Dedifferentiated amniotic fluid mesenchymal stem cell (primary cell): ENCODE results near the gene GOLT1A.

Source experiments
- DNase-seq: peaks from one replicate; pipeline ENCODE4 v3.0.0-alpha.2; 2016; ENCODE audit errors: extremely low spot score

Gene GOLT1A, protein sequence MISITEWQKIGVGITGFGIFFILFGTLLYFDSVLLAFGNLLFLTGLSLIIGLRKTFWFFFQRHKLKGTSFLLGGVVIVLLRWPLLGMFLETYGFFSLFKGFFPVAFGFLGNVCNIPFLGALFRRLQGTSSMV

DNA sequence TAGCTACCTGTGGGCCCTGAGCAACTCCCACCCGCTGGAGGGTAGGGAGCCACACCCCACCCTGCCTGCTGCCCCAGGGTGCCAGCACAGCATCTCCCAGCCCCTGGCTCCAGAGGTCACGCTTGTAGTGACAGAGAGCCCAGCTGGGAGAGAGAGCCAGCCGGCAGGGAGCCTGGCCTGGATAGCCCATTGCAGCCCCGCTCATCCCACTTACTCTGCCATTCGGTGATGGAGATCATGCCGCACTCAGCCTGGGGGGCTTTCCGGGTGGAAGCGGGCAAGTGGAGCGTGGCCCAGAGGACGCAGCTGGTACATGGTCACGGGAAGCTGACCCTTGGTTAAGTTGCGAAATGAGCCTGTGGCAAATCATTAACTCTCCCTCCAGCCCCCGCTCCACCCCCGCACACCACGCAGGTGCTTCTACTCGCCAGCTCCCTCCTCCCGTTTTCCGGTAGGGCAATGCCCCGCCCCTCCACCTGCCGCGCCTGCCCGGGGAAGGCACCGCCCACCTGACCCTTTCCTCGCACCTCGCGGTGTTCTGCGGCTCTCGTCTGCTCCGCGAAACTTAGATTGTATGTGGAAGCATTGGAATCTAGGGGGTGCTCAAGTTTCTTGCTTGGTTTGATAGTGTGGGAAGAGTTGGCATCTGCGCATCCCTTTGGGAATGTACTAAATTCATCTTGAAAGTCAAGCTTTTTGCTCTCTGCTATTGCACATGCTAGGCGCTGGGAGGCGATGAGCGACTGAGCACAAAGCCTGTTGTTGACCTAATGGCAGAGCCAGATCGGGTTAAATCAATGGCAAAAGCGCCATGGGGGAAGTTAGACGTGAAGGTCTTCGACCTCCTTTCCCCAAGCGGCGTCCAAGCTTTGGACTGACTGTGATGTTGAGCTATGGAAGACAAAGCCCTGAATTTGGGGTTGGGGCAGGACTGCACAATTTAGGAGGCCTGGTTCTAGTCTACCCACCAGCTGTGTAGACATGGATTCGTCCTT, at the start of gene GOLT1A:
Gene GOLT1A (minus strand): TSS at position 321 of the 995 bp plus-strand sequence. CDS start 82 bp downstream, at position 239.
- peak; percentile 81 for DNase-seq

DNA sequence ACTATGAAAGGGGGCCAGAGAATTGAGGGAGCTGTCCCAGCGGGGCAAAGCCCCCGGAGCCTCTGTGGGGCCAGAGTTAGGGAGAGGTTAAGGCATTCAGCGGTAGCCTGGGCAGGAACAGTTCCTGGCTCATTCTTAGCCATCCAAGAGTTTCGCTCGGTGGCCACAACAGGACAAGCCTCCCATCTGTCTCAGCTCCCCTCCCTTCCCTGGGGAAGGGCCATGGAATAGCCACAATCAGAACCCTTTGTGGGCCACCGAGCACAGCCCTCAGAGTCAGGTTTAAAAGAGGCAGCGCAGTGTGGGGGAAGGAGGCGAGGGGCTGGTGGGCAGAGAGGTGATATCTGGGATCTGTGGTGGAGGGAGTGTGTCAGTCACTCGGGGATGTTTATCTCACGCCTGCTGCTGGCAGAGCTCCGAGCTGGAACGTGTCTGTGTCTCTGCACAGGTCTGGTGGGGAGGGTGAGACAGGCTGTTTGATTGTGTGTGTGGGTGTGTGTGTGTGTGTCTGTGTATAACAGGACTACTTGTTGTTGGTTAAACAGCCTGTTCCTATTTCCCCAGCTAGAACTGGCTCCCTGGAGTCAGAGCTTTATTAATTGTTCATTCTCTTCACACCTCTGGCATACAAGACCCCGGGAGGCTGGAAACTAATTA, 49.6 kb upstream of the GOLT1A start:
- DNase-seq: no peak

DNA sequence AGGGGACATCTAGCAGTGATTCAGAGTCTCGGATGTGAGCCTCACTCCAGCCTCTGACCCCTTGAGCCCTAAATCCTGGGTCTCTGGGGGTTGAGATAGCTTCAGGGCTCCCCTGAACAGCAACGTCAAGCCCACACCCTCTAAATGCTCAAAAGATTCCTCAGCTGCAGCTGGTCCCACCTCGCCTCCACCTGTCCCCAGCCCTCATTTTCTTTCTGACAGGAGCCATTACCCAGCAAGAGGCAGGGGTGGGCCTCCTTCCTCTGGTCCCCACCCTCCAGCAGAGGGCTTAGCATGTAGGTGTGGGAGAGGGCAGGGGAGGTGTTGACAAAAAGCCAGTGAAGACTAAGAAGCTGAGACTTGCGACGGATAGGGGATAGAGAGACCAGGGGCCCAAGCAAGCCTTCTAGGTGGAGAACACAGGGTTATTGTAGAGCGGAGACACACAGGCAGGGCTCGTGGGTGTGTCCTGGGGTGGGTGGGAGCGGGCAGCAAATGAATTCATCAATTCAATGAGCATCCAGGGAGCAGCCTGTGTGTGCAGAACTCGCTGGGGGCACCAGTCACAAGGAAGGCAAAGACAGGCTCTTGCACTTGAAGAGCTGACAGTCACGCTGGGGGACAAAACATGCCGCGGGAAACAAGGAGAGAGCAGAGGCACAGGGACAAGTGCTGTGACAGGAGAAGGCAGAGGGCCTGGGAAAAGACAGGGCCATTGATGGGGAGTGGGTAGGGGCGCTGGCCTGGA, 48.9 kb upstream of the GOLT1A start:
- no peak for DNase-seq

DNA sequence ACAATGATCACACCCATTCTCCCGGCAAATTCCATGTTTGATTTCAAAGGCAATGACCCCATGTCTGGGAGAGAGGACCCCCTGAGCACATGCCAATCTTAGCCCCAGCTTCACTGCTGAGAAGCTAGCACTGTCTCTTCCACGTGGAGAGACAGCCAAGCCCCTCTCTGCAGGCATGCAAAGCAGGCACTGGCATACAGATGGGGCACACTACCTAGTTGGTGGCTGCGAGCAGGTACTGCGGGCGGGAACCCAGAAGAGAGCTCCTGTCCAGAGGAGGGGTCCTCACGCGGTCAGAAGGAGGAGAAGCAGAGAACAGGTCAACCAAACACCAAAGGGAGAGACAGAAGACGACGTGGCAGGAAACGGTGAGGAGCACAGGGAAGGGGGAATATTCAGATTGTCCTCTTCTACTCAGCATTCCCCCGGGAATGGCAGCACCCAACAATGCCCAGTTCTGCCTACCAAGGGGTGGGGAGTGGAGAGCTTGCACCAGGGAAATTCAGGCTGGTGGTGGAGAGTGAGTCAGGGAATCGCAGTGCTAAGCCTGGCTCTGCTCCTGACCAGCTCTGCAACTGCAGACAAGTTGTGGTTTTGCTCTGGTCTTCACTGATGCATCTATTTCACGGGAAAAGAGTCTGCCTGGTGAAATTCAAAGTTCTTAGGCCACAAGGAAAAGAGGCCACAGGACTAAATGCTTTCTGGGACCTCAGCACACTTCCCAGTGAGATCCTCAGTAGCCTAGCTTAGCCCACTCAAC, 48.1 kb upstream of the GOLT1A start:
- DNase-seq: peak; percentile 17

DNA sequence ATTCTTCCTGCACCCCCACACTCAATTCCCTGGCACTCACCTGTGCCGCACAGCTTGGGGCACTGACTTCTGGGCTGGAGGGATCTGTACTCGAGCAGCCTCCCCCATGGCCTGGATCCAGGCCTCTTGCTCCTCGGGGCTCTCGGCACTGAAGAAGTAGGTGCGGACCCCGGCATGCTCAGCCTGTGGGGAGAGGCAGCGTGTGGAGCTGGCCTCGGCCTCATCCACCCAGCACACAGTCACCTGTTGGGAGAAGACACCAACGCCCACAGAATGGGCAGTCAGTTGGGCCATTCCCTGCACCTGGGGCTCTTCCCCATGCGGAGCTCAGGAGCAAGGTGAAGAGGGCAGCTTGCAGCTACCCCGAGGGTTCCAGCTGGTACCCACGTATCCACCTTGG, 47.5 kb upstream of the GOLT1A start:
- DNase-seq: no peak

DNA sequence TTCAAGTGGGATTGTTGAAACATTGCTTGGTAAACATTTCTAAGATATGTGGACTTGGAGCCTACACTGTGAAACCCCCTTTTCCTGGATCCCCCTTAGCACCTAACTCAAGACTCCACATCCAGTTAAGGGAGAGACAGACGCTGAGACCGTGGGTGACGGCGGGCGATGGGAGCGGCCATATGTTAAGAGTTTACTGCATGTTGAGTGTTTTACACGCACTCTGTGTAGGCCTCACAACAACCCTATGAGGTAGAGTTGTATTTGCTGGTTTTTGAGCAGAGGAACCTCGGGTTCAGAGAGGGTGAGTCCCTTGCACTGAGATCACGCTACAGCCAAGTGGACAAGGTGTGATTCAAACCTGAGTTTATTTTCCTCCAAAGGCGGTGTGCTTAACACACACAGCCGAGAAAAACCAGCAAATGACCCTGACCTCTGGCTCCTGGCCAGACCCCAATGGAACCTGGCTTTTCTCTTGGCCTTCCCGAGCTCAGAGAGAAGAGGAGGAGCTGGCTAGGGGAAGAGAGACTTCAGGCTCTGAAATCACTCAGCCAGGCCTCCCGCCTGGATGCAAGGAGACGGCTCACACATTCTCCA, 46.9 kb upstream of the GOLT1A start:
- no peak for DNase-seq

DNA sequence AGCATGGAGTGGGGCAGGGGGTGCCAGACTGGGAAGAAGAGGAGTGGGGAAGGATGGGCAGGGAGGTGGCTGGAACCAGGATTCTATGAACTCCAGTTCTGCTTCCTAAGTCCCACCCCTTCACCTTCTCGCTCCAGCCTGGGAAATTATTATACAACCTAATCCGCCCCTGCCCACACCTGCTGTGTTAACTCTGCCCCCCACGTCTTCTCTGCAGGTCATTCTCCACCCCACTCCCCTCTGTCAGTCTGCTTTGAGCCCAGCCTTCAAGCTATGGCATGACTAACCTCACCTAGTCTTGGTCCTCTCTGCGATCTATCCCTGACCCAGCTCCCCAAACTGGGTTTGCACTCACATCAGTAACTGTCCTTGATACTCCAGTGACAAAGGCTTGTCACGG, 46.0 kb upstream of the GOLT1A start:
- DNase-seq: no peak

DNA sequence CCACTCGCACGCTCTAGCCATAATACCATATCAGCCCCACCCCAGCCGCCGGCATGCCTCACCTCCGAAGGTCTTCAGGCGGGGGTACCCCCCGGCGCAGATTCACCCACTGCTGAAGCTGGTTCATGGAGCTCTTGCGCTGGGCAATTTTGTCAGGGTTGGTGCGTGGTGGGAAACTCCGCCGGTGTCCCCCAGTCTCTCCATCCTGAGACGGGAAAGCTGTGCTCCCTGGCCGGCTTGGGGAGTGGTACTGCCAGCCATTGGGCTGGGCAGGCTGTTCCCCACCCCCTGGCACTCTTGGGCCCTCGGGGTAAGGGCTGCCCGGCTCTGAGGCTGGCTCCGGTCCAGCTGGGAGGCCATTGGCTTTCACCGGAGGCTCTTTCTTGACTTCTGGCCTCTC, 45.4 kb upstream of the GOLT1A start:
- no peak for DNase-seq

DNA sequence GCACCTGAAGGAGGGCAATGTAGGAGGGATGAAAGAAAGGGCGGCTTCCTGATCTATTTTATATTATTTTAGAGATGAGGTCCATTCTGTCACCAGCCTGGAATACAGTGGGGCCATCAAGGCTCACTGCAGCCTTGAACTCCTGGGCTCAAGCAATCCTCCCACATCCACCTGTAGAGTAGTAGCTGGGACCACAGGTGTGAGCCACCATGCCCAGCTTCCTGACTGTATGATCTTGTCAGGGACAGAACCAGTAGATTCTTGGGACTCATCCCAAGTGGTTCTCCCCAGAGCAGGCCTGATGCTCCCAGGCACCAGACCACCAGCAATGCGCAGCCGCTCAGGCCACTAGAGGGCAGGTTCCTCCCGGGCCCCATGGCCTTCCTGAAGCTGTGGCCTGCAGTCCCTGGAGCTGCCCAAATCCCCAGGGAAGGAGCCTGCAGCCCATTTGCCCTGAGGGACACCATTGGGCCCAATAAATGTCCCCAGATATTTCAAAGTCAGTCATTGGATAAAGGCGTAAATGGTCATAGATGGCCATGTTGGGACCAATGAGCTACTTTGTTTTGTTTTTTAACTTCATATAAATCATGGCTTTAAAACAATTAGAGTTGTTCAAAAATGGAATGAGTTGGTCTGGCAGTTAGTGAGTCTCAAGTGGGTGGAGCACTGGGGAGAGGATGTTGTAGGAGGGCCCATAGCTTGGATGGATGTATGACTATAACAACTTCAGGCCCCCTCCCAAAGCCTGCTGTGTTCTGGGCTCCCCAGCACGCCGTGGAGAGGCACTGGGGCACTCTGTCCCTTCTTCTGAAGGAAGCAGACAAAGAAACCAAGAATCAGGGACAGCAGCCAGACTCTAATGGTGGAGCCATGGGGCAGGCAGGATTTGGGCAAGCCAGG, 44.7 kb upstream of the GOLT1A start:
- DNase-seq: no peak

DNA sequence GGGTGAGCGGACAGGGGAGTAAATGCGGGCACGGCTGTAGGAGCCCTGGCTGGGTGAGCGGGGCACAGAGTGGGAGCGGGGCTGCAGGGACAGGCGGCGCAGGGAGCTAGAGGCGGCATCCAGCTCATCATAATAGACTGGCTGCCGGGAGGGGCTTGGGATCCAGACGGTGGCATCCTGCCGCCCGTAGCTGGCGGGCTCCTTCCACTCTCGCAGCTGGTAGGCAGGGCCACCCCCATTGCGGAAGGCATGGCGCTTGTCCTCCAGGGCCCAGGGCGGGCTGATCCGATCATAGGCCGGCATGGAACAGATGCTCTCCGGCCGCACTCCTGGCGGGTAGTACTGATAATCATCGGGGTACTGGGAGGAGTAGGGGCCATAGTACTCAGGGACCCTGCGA, 43.7 kb upstream of the GOLT1A start:
- DNase-seq: no peak

DNA sequence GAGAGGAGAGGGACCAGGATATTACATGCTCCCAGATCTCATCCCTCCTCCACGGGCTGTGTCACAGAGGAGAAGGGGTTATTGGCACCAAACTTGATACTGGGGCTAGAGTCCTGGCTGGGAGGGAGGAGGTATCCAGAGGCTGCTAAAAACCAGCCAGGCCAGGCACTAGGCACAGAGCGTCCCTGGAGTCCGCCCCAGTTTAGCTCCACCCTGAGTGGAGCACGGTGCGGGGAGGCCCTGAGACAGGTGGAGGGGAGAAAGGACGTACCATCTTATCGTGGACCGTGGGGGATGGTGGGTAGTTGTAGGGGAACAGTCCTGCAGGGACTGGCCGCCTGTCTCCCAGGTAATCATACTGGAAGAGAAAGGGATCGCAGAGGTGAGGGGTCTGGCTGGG, 42.7 kb upstream of the GOLT1A start:
- DNase-seq: no peak

DNA sequence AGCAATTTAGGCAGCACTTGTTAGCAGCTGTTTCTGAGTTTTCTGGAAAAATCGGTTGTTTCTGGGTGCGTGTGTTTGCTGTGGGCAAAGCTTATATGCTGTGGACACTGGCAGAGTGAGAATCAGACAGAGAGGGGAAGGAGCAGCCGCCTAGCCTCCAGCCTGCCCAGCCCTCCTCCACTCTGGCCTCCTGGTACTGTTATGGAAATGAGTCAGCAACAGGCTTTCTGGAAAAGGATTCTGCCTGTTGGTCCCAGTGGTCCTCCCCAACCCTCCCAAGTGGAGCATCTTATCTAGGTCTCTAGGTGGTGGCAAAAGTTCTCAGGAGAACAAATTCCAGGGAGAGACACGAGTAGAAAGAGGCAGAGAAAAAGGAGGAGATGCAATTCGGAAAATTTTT, 42.2 kb upstream of the GOLT1A start:
- DNase-seq: no peak

DNA sequence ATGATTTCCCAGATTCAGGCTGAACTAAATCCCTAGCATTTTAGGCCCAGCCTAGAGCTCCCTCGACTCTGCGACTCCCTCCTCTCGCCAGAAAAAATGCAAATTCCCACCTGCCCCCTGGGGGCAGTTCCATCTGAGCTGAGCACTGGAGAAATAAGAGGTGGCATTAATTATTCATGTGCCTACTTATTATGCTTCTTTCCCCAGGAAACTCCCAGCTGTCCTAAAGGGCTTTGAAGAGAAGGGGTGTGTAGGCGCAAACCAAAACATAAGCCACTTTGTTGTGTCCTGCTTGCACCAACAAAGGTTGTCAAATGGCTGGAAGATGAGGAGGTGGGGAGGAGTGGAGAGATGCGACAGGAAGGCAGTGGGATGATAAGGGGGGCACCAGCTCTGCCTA, 41.4 kb upstream of the GOLT1A start:
- DNase-seq: no peak

DNA sequence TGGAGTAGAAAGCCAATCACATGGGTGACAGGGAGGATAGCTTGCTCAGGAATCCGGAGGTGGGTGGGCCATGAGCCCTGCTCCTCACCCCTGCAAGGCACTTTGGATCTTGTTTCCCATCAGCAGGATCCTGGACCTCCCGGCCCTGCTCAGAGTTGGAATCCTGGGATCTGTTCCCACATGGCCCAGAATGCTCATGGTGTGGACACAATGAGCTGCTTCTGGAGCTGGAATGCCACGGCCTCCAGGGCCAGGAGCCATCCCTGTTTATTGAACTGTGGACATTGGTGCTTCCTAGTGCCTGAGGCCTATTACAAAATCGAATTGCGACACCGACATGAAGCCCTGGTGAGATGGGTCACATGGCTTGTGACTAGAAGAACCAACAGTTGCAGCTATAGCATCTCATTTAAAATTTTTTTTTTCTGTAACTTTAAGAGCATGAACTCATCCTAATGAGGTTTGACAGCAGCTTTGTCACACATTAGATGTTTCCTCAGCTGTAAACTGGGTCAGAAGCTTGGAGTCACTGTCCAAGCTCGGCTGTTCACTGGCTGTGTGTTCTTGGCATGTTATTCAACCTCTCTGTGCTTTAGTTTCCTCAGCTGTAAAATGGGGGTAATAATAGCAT, 40.4 kb upstream of the GOLT1A start:
- peak; percentile 16 for DNase-seq

DNA sequence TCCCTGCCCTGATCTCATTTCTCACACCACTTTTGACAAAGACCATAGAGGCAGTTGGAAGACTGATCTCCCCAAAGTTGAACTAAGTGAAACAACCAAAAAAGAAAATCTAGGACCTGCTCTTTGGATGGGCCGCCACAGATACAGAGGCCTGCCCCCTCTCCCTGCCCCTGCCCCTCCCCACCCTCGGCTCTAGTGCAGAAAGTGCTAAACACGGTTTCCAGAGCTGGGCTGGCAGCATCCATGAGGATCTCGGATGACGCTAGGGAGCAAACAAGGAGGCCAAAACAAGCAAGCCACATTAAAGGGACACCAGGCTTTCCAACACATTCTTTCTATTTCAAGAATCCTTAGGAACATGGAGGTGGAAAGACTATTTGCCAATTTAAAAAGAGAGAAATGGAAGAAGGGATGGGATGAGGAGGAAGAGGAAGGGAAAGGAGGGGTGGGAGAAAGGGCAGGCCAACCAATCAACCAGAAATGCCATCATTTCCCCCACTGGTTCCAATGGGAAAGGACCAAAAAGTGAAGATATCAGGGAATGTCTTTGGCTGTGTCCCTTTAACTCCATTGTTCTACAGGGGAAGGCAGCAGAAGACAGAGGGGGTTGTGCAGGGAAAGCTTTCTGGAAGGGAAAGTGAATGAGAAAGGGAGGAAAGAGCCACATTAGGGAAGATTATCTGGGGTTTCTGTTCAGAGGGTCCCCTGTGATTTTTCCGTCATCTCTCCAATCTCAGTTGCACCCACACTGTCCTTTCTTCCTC, 38.3 kb upstream of the GOLT1A start:
- DNase-seq: no peak

DNA sequence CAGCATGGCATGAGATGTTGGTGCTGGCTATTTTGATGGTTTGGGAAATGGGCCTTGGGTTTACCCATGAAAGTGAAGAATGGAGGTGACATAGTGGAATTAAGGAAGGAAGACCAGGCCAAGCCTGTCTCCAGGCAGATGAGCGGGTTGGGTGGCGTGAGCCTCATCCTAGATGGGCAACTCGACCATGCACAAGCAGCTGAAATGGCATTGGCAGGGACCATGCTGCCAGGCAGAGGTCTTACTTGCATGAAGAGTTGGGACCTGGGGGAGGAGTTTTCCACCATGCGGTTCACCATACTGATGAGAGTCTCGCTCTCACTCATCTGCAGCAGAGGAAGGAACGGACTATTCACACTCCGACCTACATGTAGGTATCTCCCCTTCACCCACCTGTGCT, 37.5 kb upstream of the GOLT1A start:
- DNase-seq: no peak

DNA sequence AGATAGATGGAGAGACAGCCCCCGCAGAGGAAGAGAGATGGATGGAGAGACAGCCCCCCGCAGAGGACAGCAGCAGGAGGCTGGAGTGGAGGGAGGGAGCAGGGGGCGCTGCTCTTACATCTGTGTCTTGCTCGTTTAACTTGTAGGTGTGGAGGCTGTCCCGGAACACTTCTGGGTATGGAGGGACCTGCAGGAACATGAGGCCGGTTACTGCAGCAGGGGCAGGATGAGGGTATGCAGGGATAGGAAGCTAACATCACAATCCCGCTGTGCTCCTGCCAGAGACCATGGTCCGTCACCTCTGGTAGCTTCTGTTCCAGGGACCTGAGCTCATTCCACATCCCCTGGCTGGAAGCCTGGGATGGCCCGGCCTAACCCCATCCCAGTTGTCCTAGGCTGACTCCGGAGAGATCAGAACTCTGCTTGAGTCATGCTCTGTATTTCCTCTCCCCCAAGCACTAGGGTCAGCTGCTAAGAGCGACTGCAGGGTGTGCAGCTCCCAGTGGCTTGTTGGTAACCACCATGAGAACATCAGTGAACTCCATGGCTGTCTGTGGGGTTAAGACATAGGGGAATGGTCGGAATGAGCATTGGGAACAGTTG, 36.7 kb upstream of the GOLT1A start:
- DNase-seq: no peak

DNA sequence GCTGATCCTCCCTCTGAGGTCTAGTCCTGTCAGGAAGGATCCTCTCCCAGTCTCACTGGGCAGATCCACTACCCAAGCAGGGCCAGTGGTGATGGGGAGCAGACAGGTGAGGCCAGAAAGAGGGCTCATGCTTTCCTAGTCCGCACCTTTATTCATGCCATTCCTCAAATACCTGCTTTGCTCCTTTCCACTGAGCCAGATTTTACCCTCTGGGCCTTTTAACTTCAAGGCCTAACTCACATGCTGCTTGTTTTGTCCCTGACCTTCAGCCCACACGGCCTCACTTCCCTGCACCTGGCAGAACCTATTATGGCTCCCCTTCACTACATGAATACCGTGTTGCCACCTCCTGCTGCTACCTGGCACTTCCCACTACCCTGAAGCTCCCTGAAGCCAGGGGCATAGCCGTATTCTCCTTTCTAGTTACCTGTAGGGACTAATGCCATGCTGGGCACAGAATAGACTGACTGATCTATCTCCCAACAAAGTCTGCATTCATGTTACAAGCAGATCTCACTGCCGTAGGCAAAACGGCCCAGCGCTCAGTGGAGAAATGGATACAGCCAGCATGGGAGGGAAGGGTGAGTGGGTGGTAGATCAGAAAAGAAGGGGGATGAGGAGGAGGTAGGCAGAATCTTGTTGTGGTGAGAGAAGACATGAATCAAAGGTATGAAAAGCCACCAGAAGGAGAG, 36.1 kb upstream of the GOLT1A start:
- no peak for DNase-seq
